ENCODE results near the gene IL11. TPM values are rescaled to one million over a fixed set of nuclear protein-coding genes. Genes with fewer than 3 reads are reported as not detected.
A peak's percentile ranks its signal among the peaks of the same experiment; 100 is the strongest.

IL11 gene
- total and polyA plus RNA-seq, 5 experiments from 2014 or later: 0.21 TPM; not detected in 4

DNA sequence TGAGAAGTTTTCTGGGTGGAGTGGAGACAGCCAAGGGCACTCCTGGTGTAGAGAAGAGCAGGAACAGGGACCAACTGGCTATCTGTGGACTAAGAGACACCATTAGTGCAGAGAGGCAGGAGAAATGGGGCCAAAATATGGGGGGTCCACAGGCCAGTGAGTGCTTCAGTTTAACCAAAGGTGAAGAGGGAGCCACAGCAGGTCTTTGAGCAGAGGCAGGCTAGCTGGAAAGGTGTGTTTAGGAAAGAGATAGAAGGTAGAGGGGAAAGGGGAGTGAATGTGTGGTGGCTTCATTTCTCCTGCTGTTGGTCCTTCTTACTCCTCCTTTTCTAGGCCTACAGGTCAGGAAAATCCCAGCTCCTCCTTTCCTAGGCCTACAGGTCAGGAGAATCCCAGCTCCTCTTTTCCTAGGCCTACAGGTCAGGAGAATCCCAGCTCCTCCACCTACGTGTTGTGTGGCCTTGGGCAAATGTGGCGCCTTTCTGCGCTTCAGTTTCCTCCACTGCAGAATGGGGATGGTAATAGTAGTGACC is 12.3 kb upstream of the IL11 start:
- Mint-ChIP-seq H3K36me3 (peaks cover 9 to 20% (median 10%) of the 10 kb centered on the region in 3 donors), H3K27me3 (no peaks in the 10 kb centered on the region), H3K27ac (peak overlapping the region in 7 of 10 donors; percentile 11 to 91 (median 75)), H3K4me1 (peaks cover 23 to 47% (median 43%) of the 10 kb centered on the region in 4 donors), H3K9me3 (peaks cover 0 to 2% (median 0%) of the 10 kb centered on the region in 9 donors), H3K4me3 (peak overlapping the region; percentile 78 to 99 (median 84))
- ATAC-seq: no peak
- POLR2A ChIA-PET: interaction anchor here (1.3 to 12.9 kb wide), 7 partner anchors 11 to 239 kb away, joined by 3 to 181 read pairs (median 21); partner anchors contain the start of genes KMT5C and UBE2S
- DNase-seq: peak in 1 of 10 donors; percentile 13

DNA sequence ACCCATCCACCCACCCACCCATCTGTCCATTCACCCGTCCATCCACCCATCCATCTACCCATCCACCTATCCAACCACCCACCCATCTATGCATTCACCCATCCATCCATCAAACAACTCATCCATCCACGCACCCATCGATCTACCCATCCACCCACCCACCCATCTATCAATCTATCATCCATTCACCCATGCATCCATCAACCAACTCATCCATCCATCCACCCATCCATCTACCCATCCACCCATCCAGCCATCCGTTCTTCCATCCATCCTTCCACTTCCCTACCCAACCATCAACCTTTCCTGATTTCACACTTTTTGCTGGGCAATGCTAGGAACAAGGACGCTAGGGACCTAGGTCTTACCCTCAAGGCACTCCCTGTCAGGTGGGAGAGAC is 11.8 kb upstream of the IL11 start:
- no peak for ATAC-seq
- H3K4me3 Mint-ChIP-seq: peak overlapping the region in 8 of 10 donors; percentile 12 to 99 (median 82)
- peaks cover 21 to 42% (median 38%) of the 10 kb centered on the region in 4 donors for H3K4me1 Mint-ChIP-seq
- peak overlapping the region in 2 of 10 donors; percentile 11 to 79 for H3K27ac Mint-ChIP-seq
- no peaks in the 10 kb centered on the region for H3K27me3 Mint-ChIP-seq
- DNase-seq: no peak
- peaks cover 6 to 15% (median 9%) of the 10 kb centered on the region in 3 donors for H3K36me3 Mint-ChIP-seq
- POLR2A ChIA-PET: no interaction called here
- H3K9me3 Mint-ChIP-seq: peaks cover 0 to 2% (median 0%) of the 10 kb centered on the region in 9 donors

DNA sequence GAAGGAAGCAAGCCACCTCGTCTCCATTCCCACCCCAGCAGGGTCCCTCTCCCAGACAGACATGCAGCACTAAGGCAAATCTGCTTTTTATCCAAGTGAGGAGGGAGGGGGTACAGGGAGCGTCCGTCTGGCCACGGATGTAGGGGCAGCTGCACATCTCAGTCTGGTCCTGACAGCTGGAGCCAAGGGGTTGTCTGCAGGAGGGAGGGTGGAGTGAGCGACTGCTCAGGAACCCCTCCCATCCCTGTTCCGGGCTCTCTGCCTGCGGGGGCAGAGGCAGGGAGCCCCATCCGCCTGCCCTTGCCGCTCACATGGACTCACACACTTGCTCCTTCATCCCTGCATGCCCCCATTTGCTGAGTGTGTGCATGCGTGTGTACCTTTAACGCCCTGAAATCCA is 8.9 kb upstream of the IL11 start:
- peak in 1 of 10 donors; percentile 23 for DNase-seq
- no peak overlapping the region for H3K4me3 Mint-ChIP-seq
- POLR2A ChIA-PET: interaction anchor here (0.5 to 1.0 kb wide), 2 partner anchors 40 to 103 kb away, joined by 3 read pairs; no protein-coding TSS in a partner anchor
- ATAC-seq: no peak
- H3K27me3 Mint-ChIP-seq: peaks cover 0 to 16% (median 0%) of the 10 kb centered on the region in 5 donors
- H3K27ac Mint-ChIP-seq: peak overlapping the region in 1 of 10 donors; percentile 72
- H3K4me1 Mint-ChIP-seq: peaks cover 14 to 20% (median 15%) of the 10 kb centered on the region in 4 donors
- peaks cover 0 to 2% (median 0%) of the 10 kb centered on the region in 3 donors for H3K36me3 Mint-ChIP-seq
- H3K9me3 Mint-ChIP-seq: no peaks in the 10 kb centered on the region

DNA sequence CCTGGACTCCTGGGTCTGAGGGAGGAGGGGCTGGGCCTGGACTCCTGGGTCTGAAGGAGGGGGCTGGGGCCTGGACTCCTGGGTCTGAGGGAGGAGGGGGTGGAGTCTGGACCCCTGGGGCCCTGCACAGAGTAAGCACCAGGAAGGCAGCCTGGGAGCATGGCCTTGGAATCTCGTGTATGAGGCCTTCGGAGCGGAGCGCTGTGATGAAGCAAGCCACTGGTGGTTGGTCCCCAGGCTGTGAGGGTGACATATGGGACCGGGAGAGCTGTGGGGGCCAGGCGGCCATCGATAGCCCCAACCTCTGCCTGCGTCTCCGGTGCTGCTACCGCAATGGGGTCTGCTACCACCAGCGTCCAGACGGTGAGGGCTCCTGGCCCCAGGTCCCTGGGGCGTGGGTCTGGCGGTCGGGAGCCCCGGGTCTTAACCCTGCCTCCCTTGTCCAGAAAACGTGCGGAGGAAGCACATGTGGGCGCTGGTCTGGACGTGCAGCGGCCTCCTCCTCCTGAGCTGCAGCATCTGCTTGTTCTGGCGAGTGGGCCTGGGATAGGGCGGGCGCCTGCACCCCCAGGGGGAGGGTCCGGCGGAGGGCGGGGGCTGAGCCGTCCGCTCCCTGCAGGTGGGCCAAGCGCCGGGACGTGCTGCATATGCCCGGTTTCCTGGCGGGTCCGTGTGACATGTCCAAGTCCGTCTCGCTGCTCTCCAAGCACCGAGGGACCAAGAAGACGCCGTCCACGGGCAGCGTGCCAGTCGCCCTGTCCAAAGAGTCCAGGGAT is 7.3 kb upstream of the IL11 start:
- H3K4me1 Mint-ChIP-seq: peaks cover 10 to 19% (median 14%) of the 10 kb centered on the region in 4 donors
- peaks cover 4 to 26% (median 6%) of the 10 kb centered on the region in 5 donors for H3K27me3 Mint-ChIP-seq
- no peak for ATAC-seq
- no peaks in the 10 kb centered on the region for H3K9me3 Mint-ChIP-seq
- H3K36me3 Mint-ChIP-seq: peaks cover 0 to 2% (median 0%) of the 10 kb centered on the region in 3 donors
- POLR2A ChIA-PET: no interaction called here
- no peak overlapping the region for H3K4me3 Mint-ChIP-seq
- no peak for DNase-seq
- no peak overlapping the region for H3K27ac Mint-ChIP-seq

DNA sequence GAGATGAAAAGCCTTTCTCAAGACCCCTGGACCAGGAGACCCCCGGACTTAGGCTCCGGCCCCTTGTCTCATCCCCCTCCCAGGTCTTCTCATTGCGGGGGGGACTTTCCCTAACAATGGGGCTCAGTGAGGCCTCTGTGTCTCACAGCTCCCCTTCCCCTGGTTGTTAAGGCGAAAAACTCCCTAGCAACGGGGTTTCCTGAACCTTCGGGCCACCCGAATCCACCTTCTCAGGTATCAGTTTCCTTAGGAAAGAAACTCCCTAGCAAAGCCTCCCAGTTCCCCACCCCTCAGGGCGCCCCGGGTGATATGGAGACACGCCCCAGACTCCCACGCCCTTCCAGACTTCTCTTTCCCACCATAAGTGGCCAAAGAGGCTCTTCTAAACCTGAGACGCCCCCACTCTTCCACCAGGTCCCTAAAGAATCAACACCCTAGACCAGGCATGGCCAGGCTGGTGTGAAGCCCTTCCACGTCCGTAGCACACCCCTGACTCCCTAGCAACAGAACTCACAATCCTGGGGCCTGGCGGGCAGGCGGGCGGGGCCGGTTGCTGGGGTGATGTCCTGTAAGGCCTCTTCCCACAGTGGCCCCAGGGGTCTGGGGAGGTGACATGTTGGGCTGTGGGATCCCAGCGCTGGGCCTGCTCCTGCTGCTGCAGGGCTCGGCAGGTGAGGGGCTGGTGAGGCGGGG is 6.1 kb upstream of the IL11 start, which contains the start of gene TMEM190:
Gene TMEM190 (plus strand): TSS at position 586 of the 693 bp plus-strand sequence. CDS start 28 bp downstream, at position 614.
- POLR2A ChIA-PET: interaction anchor here (1.4 kb wide), 1 partner anchor 8 kb away, joined by 7 read pairs; the partner anchor contains the start of gene TMEM238
- Mint-ChIP-seq H3K4me1 (peaks cover under 1 to 14% (median 7%) of the 10 kb centered on the region in 4 donors), H3K4me3 (no peak within 1 kb of the TSS), H3K27ac (peak within 1 kb of the TSS in 2 of 10 donors; percentile 29 to 70), H3K27me3 (peaks cover 9 to 37% (median 15%) of the 10 kb centered on the region in 5 donors), H3K36me3 (peaks cover 0 to 2% (median 0%) of the 10 kb centered on the region in 3 donors), H3K9me3 (no peaks in the 10 kb centered on the region)
- ATAC-seq (no peak), DNase-seq (peak in 1 of 10 donors; percentile 55)

DNA sequence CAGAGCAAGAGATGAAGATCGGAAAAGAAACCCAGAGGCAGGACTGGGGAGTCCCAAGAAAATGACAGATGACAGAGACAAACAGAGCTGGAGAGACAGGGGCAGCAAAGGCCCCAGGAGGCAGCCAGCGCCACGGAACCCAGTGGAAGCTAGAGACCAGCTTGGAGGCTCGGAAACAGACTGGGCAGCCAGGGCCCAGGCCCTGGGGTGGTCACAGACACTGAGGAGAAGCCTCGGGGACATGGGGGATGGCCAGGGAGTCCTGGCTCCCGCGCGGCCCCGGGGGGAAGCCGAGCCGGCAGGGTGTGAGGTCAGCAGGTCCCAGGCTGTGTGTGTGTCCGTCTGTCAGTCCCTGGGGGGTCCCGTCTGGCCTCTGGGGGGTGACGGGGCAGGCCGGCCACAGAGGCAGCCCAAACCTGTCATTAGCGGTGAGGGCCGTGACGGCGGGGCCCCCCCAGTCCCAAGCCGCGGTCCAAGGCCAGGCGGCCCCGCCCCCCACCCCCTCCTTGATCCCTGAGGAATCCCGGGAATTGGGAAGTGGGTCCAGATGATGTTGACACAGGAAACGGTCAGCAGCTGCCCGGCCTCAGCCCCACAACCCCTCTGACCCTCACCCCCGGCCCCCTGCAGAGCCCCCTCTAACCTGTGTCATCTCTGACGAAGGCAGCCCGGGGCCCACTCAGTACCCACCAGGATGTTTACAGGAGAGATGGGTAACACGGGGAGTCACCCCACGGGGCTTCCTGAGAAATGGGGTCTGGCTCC is 3.9 kb upstream of the IL11 start:
- no peak for DNase-seq
- peaks cover 0 to 6% (median 3%) of the 10 kb centered on the region in 3 donors for H3K36me3 Mint-ChIP-seq
- no peak for ATAC-seq
- H3K4me1 Mint-ChIP-seq: peaks cover 8 to 19% (median 14%) of the 10 kb centered on the region in 4 donors
- H3K9me3 Mint-ChIP-seq: peaks cover 0 to 2% (median 0%) of the 10 kb centered on the region in 9 donors
- POLR2A ChIA-PET: interaction anchor here (0.9 kb wide), 1 partner anchor 10 kb away, joined by 3 read pairs; the partner anchor contains the start of gene TMEM238
- H3K27me3 Mint-ChIP-seq: peaks cover 19 to 52% (median 30%) of the 10 kb centered on the region in 5 donors
- peak overlapping the region in 1 of 10 donors; percentile 69 for H3K27ac Mint-ChIP-seq
- peak overlapping the region in 1 of 10 donors; percentile 62 for H3K4me3 Mint-ChIP-seq

DNA sequence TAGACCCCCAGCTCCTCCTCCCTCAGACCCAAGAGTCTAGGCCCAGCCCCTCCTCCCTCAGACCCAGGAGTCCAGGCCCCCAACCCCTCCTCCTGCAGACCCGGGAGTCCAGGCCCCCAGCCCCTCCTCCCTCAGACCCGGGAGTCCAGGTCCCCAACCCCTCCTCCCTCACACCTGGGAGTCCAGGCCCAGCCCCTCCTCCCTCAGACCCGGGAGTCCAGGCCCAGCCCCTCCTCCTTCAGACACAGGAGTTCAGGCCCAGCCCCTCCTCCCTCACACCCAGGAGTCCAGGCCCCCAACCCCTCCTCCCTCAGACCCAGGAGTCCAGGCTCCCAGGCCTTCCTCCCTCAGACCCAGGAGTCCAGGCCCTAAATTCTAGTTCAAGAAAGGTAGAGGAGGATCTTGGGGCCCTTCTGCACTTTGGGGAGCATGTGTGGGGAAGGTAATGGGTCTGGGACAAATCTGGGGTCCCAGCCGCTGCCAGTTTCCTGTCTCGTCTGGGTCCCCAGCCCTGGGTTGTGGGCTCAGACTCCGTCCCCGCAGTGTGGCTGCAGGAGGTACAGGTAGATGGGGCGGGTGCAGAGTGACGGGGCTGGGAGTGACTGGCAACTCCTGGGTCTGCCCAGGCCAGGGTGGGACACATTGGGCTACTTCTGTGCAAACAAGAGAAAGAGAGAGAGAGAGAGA is 3.2 kb upstream of the IL11 start:
- ATAC-seq (no peak), DNase-seq (no peak)
- POLR2A ChIA-PET: interaction anchor here (0.8 to 0.9 kb wide), 2 partner anchors 10 to 11 kb away, joined by 3 read pairs; partner anchors contain the start of gene TMEM238
- Mint-ChIP-seq H3K4me3 (peak overlapping the region in 1 of 10 donors; percentile 62), H3K27me3 (peaks cover 19 to 58% (median 30%) of the 10 kb centered on the region in 5 donors), H3K9me3 (peaks cover 0 to 2% (median 0%) of the 10 kb centered on the region in 9 donors), H3K36me3 (peaks cover 0 to 6% (median 3%) of the 10 kb centered on the region in 3 donors), H3K27ac (peak overlapping the region in 1 of 10 donors; percentile 69), H3K4me1 (peaks cover 8 to 19% (median 14%) of the 10 kb centered on the region in 4 donors)

DNA sequence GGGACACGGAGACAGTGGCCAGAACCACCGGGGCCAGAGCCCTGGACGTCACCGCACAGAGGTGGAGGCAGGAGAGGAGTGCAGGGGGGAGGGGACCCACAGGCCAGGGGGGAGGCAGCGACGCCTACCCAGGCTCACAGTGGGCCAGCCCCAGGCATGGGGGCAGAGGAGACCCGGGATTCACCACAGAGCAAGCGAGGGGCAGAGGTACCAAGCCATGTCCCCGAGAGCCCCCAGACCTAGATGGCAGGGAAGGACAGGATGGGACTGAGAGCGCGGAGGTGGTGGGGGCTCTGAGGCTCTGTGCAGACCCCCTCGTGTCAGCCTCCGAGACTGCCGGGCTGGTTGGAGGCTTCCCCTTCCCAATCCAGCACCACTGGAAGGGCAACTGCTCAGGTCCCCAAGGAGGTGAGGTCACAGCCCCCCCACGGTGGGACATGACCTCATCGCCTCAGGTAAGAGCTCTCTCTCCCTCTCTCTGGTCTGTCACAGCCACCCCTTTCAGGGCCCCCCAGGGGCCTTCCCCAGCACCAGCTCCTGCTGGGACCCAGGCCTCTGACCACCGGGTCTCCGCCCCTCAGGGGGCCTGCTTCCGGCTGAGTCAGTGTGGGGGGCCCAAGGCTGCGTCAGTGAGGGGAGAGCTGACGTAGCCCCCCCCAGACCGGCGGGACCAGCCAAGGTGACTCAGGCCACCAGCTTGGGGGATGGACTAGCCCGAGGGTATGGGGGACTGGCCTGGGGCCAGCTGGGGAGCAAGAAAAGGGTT is 2.2 kb upstream of the IL11 start:
- Mint-ChIP-seq H3K36me3 (peaks cover 0 to 6% (median 3%) of the 10 kb centered on the region in 3 donors), H3K27me3 (peaks cover 21 to 66% (median 33%) of the 10 kb centered on the region in 5 donors), H3K4me3 (no peak overlapping the region), H3K27ac (no peak overlapping the region), H3K9me3 (peaks cover 0 to 2% (median 0%) of the 10 kb centered on the region in 9 donors), H3K4me1 (peaks cover 8 to 19% (median 14%) of the 10 kb centered on the region in 4 donors)
- ATAC-seq (peak in 1 of 2 donors; percentile 22), DNase-seq (no peak)
- POLR2A ChIA-PET: interaction anchor here (0.8 kb wide), 1 partner anchor 11 kb away, joined by 3 read pairs; the partner anchor contains the start of gene TMEM238

DNA sequence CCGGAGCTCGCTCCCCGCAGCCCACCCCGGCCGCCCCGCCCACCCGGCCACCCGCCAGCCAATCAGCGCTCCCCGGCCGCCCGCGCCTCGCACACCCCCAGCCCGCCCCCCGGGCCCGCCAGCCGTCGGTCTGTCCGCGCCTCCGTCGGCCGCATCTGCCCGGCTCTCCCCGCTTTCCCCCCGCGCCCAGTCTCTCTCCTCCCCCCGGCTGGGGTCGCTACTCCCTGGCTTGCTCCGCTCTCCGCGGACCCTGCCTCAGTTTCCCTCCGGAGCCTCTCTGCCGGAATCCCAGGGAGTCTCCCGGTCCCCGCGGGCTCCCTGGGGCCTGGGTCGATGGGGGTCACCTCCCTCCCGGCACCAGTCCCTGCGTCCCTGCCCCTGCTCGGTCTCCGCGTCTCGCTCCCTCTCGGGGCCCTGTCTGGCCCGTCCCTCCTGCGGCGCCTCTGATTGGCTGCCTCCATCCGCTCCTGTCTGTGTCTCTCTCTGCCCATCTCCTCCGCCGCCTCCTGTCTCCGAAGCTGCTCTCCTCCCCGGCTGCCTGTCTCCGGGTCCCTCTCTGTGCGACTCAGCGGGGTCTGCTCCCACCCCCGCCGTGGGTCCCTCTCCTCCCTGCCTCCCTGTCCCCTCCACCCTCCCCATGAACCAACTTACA is 484 bp downstream of the IL11 start:
- Mint-ChIP-seq H3K27ac (peak overlapping the region in 3 of 10 donors; percentile 28 to 81 (median 65)), H3K4me3 (peak overlapping the region; percentile 65 to 90 (median 82)), H3K4me1 (peaks cover 8 to 19% (median 14%) of the 10 kb centered on the region in 4 donors), H3K36me3 (peaks cover 0 to 6% (median 3%) of the 10 kb centered on the region in 3 donors), H3K9me3 (peaks cover 0 to 2% (median 0%) of the 10 kb centered on the region in 9 donors), H3K27me3 (peaks cover 21 to 57% (median 37%) of the 10 kb centered on the region in 5 donors)
- POLR2A ChIA-PET: interaction anchor here (1.8 kb wide), 1 partner anchor 31 kb away, joined by 5 read pairs; the partner anchor contains the start of gene KMT5C
- ATAC-seq: peak; percentile 74 to 79
- peak in 3 of 10 donors; percentile 29 to 35 (median 33) for DNase-seq

Data from naive thymus-derived CD8-positive, alpha-beta T cell (primary cell).